Tracheal epithelial cell (primary cell): Measurements from ENCODE around the gene SLC6A14. TPM values are rescaled to one million over a fixed set of nuclear protein-coding genes. Genes with fewer than 3 reads are reported as not detected.

Experiments
- total RNA-seq: library from RNA; depleted of rRNA; stranded (reverse); fragments of >200 nt; gene quantifications from 2 replicates; pipeline ENCODE4 v1.2.1, GENCODE V29; 2014

The SLC6A14 gene, protein sequence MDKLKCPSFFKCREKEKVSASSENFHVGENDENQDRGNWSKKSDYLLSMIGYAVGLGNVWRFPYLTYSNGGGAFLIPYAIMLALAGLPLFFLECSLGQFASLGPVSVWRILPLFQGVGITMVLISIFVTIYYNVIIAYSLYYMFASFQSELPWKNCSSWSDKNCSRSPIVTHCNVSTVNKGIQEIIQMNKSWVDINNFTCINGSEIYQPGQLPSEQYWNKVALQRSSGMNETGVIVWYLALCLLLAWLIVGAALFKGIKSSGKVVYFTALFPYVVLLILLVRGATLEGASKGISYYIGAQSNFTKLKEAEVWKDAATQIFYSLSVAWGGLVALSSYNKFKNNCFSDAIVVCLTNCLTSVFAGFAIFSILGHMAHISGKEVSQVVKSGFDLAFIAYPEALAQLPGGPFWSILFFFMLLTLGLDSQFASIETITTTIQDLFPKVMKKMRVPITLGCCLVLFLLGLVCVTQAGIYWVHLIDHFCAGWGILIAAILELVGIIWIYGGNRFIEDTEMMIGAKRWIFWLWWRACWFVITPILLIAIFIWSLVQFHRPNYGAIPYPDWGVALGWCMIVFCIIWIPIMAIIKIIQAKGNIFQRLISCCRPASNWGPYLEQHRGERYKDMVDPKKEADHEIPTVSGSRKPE
- 6.7 and 16.0 TPM in 2 replicates for total RNA-seq

DNA sequence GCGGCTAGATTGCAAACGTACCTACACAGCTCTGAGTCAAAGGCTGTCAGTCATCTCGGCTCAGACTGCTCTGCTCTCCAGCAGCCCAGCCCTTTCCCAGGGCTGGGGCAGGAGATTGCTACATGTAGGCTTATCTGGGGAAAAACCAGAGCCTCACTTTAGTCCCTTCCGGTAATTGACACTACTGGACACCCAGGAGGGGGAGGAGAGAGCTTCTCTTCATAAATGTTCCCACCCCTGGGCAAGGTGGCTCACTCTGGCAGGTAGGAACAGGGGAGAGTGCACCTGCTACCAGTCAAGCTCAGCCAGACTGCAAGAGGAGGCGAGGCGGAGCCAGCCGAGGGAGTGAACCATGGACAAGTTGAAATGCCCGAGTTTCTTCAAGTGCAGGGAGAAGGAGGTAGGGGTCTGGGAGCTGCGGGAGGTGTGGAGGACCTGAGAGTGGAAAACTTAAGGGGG is at the start of gene SLC6A14:
SLC6A14 (plus strand) TSS at position 249 of the 459 bp plus-strand sequence; CDS start at position 353, 104 bp downstream.

DNA sequence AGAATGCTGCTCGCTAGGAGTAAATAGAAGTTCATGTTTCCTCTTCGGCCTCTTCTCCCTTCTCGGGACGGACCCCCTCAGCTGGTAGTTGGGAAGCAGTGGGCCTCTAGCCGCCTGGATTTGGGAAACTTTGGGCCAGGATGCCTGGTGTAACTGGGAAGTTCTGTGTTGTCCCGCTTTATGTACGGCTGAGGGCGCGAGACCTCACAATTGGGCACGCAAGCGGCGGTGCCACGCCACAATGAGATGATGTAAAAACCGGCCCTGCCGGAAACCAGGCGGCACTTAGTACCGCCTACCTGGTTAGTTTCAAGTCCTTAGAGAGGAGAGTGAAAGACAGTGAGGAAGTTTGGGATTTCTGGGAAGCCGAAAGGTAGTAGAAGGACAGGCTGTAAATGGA is 26.4 kb downstream of the SLC6A14 start, which contains the start of gene CT83:
CT83 (minus strand) TSS at position 155 of the 400 bp plus-strand sequence; CDS start at position 35, 120 bp downstream.

Other genes starting within 250 kb of the SLC6A14 start
- 1.1 TPM in 1 of 2 replicates, not detected in the other for gene CT83, start 26.4 kb downstream of the SLC6A14 start, total RNA-seq